Thyroid gland (tissue), 4 donors: ENCODE results near the gene ITGA5. TPM values are rescaled to one million over a fixed set of nuclear protein-coding genes. Genes with fewer than 3 reads are reported as not detected.
A peak's percentile ranks its signal among the peaks of the same experiment; 100 is the strongest.

Source experiments
- DNase-seq, 2 donors: peaks; one replicate each; pipeline ENCODE4 v3.0.0-alpha.2; 2019
- H3K27ac ChIP-seq, 3 donors: fragments of 200-600 bp; sonication (generic); 1 replicate in 2 of 3; 2 replicates in 1 of 3; pipeline ENCODE4 v1.5.1; 2016 to 2019; ENCODE audit warnings: mild to moderate bottlenecking in 1 of 3, moderate library complexity in 1 of 3
- H3K27me3 ChIP-seq: fragments of 200-600 bp; sonication (generic); one replicate; pipeline ENCODE4 v1.5.1; 2019
- H3K36me3 ChIP-seq, 2 donors: fragments of 200-600 bp; sonication (generic); one replicate each; pipeline ENCODE4 v1.5.1; 2016 to 2019
- H3K4me1 ChIP-seq, 2 donors: fragments of 200-600 bp; sonication (generic); one replicate each; pipeline ENCODE4 v1.5.1; 2017 to 2019
- H3K4me3 ChIP-seq, 3 donors: fragments of 200-600 bp; sonication (generic); replicated peaks in 1 of 3; 1 replicate in 2 of 3; 2 replicates in 1 of 3; pipeline ENCODE4 v1.5.1; 2016; ENCODE audit warnings: mild to moderate bottlenecking in 1 of 3
- H3K9me3 ChIP-seq: fragments of 200-600 bp; sonication (generic); one replicate; pipeline ENCODE4 v1.5.1; 2017
- CTCF ChIP-seq, 6 experiments: fragments of 200-600 bp in 3 of 6; fragments of 450-650 bp in 3 of 6; sonication (generic) in 3 of 6; IDR thresholded peaks; one replicate each; pipeline ENCODE4 v1.5.1; 2016 to 2019; ENCODE audit warnings: antibody characterized with exemption in 6 of 6, mild to moderate bottlenecking in 2 of 6, inconsistent platforms in 1 of 6, moderate library complexity in 1 of 6
- POLR2A ChIP-seq, 2 donors: fragments of 450-650 bp; IDR thresholded peaks; one replicate each; pipeline ENCODE4 v1.6.1; 2017; ENCODE audit warnings: antibody characterized with exemption in 2 of 2, mild to moderate bottlenecking in 2 of 2, moderate library complexity in 1 of 2
- WGBS, 2 donors: methylation state at CpG; one replicate each; pipeline ENCODE4 v1.1.5; 2017; 5-methylcytosine and 5-hydroxymethylcytosine counted together
- intact Hi-C: fragments of 100-400 bp; cut with DNase I; formaldehyde crosslinking; loops from one replicate; pipeline ENCODE4 v1.15.1; 2023
- total RNA-seq, 4 donors: library from RNA; depleted of rRNA; stranded (reverse); fragments of >200 nt; gene quantifications; one replicate each; pipeline ENCODE4 v1.2.3, GENCODE V29; 2016

The ITGA5 gene
- total RNA-seq, 4 donors from 2014 or later, result 40.3 to 64.5 (median 51.6) TPM

- 16 to 31% methylated on average over 7 to 10 of the region's 10 CpGs for WGBS, 2 donors
These were observed 20.6 kb upstream of the ITGA5 start for GRCh38 chr12:54439521-54440255.

GRCh38 chr12:54439096-54439495, 20.0 kb upstream of the ITGA5 start:
- H3K27ac ChIP-seq, result peak overlapping the region in 2 of 3 donors; percentile 72 to 75
- peak; percentile 70 to 84 for DNase-seq

More at GRCh38 chr12:54439521-54440255, 20.6 kb upstream of the ITGA5 start:
- peak overlapping the region in 2 of 3 donors; percentile 72 to 75 for H3K27ac ChIP-seq
- H3K4me1 ChIP-seq, result peaks cover 18 to 24% of the 10 kb centered on the region in 2 donors
- intact Hi-C loops, result loop anchor here (2.0 kb wide), 1 partner anchor 39 kb away; no protein-coding TSS in a partner anchor
- H3K4me3 ChIP-seq, result no peak overlapping the region
- no peaks in the 10 kb centered on the region for H3K27me3 ChIP-seq
- DNase-seq, result peak in 1 of 2 donors; percentile 22
- no peaks in the 10 kb centered on the region for H3K36me3 ChIP-seq
- no peaks in the 10 kb centered on the region for H3K9me3 ChIP-seq
- TF ChIP-seq POLR2A (IDR thresholded peaks at IDR 0.05) (no peak), CTCF (IDR thresholded peaks at IDR 0.05) (peak; percentile 40 to 96 (median 84))

GRCh38 chr12:54438517-54438916, 19.5 kb upstream of the ITGA5 start:
- intact Hi-C loops, result loop anchor here (2.0 kb wide), 1 partner anchor 38 kb away; no protein-coding TSS in a partner anchor
- no peak for TF ChIP-seq CTCF (IDR thresholded peaks at IDR 0.05)
- TF ChIP-seq POLR2A (IDR thresholded peaks at IDR 0.05), result no peak
- H3K27ac ChIP-seq, result peak overlapping the region in 2 of 3 donors; percentile 72 to 75
- H3K27me3 ChIP-seq, result no peaks in the 10 kb centered on the region
- WGBS, 2 donors, result 75% methylated on average over 1 of the region's 1 CpG
- H3K4me1 ChIP-seq, result peaks cover 18 to 25% of the 10 kb centered on the region in 2 donors
- DNase-seq, result no peak
- no peak overlapping the region for H3K4me3 ChIP-seq
- no peaks in the 10 kb centered on the region for H3K36me3 ChIP-seq
- no peaks in the 10 kb centered on the region for H3K9me3 ChIP-seq

More at GRCh38 chr12:54439096-54439495, 20.0 kb upstream of the ITGA5 start:
- peaks cover 18 to 25% of the 10 kb centered on the region in 2 donors for H3K4me1 ChIP-seq
- no peaks in the 10 kb centered on the region for H3K36me3 ChIP-seq
- intact Hi-C loops, result loop anchor here (2.0 kb wide), 1 partner anchor 38 kb away; no protein-coding TSS in a partner anchor
- H3K27me3 ChIP-seq, result no peaks in the 10 kb centered on the region
- TF ChIP-seq CTCF (IDR thresholded peaks at IDR 0.05) (no peak), POLR2A (IDR thresholded peaks at IDR 0.05) (no peak)
- WGBS, 2 donors, result 58 to 64% methylated on average over 1 of the region's 1 CpG
- no peaks in the 10 kb centered on the region for H3K9me3 ChIP-seq
- H3K4me3 ChIP-seq, result no peak overlapping the region

GRCh38 chr12:54437697-54438096, 18.6 kb upstream of the ITGA5 start:
- DNase-seq, result no peak
- Histone ChIP-seq H3K27me3 (no peaks in the 10 kb centered on the region), H3K9me3 (no peaks in the 10 kb centered on the region), H3K4me3 (no peak overlapping the region), H3K36me3 (no peaks in the 10 kb centered on the region), H3K27ac (no peak overlapping the region), H3K4me1 (peaks cover 18 to 25% of the 10 kb centered on the region in 2 donors)
- TF ChIP-seq CTCF (IDR thresholded peaks at IDR 0.05), result no peak
- TF ChIP-seq POLR2A (IDR thresholded peaks at IDR 0.05), result no peak
- intact Hi-C loops, result loop anchor here (2.0 kb wide), 1 partner anchor 37 kb away; no protein-coding TSS in a partner anchor
- WGBS, 2 donors, result 85 to 93% methylated on average over 3 of the region's 3 CpGs

GRCh38 chr12:54437243-54437642, 18.2 kb upstream of the ITGA5 start:
- H3K36me3 ChIP-seq, result no peaks in the 10 kb centered on the region
- TF ChIP-seq CTCF (IDR thresholded peaks at IDR 0.05) (no peak), POLR2A (IDR thresholded peaks at IDR 0.05) (no peak)
- intact Hi-C loops, result no loop called here
- no peak overlapping the region for H3K27ac ChIP-seq
- peaks cover 18 to 28% of the 10 kb centered on the region in 2 donors for H3K4me1 ChIP-seq
- no peaks in the 10 kb centered on the region for H3K27me3 ChIP-seq
- H3K9me3 ChIP-seq, result no peaks in the 10 kb centered on the region
- DNase-seq, result no peak
- no peak overlapping the region for H3K4me3 ChIP-seq
